K562 (cell line): Measurements from ENCODE around the gene WASL.

Source experiments
- CC2D1A ChIP-seq: fragments of 450-650 bp; IDR thresholded peaks from 2 replicates; pipeline ENCODE4 v1.6.1; 2017; ENCODE audit warnings: mild to moderate bottlenecking
- CREB1 ChIP-seq, 2 experiments: sonication (generic) in 1 of 2; formaldehyde crosslinking in 1 of 2; IDR thresholded peaks; 2 replicates each; pipeline versions ENCODE4 v1.6.1 to v1.8.0; 2012 to 2022; ENCODE audit warnings: inconsistent platforms in 1 of 2, mild to moderate bottlenecking in 1 of 2, missing genetic modification reagents in 1 of 2, moderate library complexity in 1 of 2
- EHMT2 ChIP-seq: fragments of 450-650 bp; IDR thresholded peaks from 2 replicates; pipeline ENCODE4 v1.6.1; 2018; ENCODE audit warnings: antibody characterized with exemption
- FIP1L1 ChIP-seq: fragments of 200-400 bp; formaldehyde crosslinking; IDR thresholded peaks from 2 replicates; pipeline ENCODE4 v1.6.1; 2018; ENCODE audit warnings: mild to moderate bottlenecking, low read depth, low read length; ENCODE audit not compliant: poor library complexity, severe bottlenecking
- IFI16 ChIP-seq: fragments of 250-450 bp; sonication (Bioruptor Pico); IDR thresholded peaks from 2 replicates; pipeline ENCODE4 v2.1.2; 2022; ENCODE audit warnings: mild to moderate bottlenecking, inconsistent platforms
- NR1H2 ChIP-seq: sonication (generic); formaldehyde crosslinking; IDR thresholded peaks from 2 replicates; pipeline ENCODE4 v1.4.0; 2020; ENCODE audit warnings: mild to moderate bottlenecking, missing genetic modification reagents
- PML ChIP-seq: IDR thresholded peaks from 2 replicates; pipeline ENCODE4 v1.6.1; 2012; ENCODE audit warnings: low read length, inconsistent platforms
- POLR2A ChIP-seq: fragments of 450-650 bp; conservative IDR thresholded peaks from 2 replicates; pipeline ENCODE4 v1.6.1; 2016
- PRMT5 ChIP-seq: sonication (generic); formaldehyde crosslinking; IDR thresholded peaks from 2 replicates; pipeline ENCODE4 v1.5.0; 2020; ENCODE audit warnings: missing genetic modification reagents
- SMARCE1 ChIP-seq: fragments of 450-650 bp; IDR thresholded peaks from 2 replicates; pipeline ENCODE4 v1.7.1; 2016; ENCODE audit warnings: mild to moderate bottlenecking
- STAG1 ChIP-seq: sonication (generic); formaldehyde crosslinking; IDR thresholded peaks from 2 replicates; pipeline ENCODE4 v1.5.0; 2020; ENCODE audit warnings: missing genetic modification reagents, borderline replicate concordance
- TF ChIP-seq, protein P1 (sequence below), 3 experiments: IDR thresholded peaks in 2 of 3; conservative IDR thresholded peaks in 1 of 3; 2 replicates each; pipeline ENCODE4 v1.5.1; 2011 to 2012; ENCODE audit warnings: low read length in 3 of 3, mild to moderate bottlenecking in 3 of 3, control low read depth in 2 of 3, improper control_type of control experiment in 1 of 3, inconsistent platforms in 1 of 3, low read depth in 1 of 3, mixed read lengths in 1 of 3, moderate library complexity in 1 of 3; ENCODE audit not compliant: insufficient read depth in 2 of 3
- TF ChIP-seq, protein P2 (sequence below): sonication (generic); formaldehyde crosslinking; IDR thresholded peaks from 2 replicates; pipeline ENCODE4 v1.8.0; 2022; ENCODE audit warnings: mild to moderate bottlenecking, low read depth, missing genetic modification reagents
- TF ChIP-seq, protein P3 (sequence below): sonication (generic); formaldehyde crosslinking; IDR thresholded peaks from 2 replicates; pipeline ENCODE4 v1.8.1; 2023; ENCODE audit warnings: mild to moderate bottlenecking, missing genetic modification reagents

GRCh38 chr7:123755338-123755737 lies 6.5 kb upstream of the WASL start:
- TF ChIP-seq, protein P1, sequence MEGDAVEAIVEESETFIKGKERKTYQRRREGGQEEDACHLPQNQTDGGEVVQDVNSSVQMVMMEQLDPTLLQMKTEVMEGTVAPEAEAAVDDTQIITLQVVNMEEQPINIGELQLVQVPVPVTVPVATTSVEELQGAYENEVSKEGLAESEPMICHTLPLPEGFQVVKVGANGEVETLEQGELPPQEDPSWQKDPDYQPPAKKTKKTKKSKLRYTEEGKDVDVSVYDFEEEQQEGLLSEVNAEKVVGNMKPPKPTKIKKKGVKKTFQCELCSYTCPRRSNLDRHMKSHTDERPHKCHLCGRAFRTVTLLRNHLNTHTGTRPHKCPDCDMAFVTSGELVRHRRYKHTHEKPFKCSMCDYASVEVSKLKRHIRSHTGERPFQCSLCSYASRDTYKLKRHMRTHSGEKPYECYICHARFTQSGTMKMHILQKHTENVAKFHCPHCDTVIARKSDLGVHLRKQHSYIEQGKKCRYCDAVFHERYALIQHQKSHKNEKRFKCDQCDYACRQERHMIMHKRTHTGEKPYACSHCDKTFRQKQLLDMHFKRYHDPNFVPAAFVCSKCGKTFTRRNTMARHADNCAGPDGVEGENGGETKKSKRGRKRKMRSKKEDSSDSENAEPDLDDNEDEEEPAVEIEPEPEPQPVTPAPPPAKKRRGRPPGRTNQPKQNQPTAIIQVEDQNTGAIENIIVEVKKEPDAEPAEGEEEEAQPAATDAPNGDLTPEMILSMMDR (IDR thresholded peaks at IDR 0.05 in 2 of 3, conservative IDR thresholded peaks at IDR 0.05 in 1 of 3; ENCODE audit: insufficient read depth in 2 of 3, low read depth in 1 of 3, low read length in 3 of 3): no peak
- TF ChIP-seq CC2D1A (no peak), POLR2A (no peak), NR1H2 (no peak), CREB1 (IDR thresholded peaks at IDR 0.05) (no peak), CREB1 (CRISPR knock-in tag; IDR thresholded peaks at IDR 0.05) (no peak), FIP1L1 (no peak), IFI16 (CRISPR knock-in tag) (no peak), PML (no peak), SMARCE1 (no peak), STAG1 (CRISPR knock-in tag) (no peak), PRMT5 (CRISPR knock-in tag) (no peak), EHMT2 (no peak)
- TF ChIP-seq, protein P2, sequence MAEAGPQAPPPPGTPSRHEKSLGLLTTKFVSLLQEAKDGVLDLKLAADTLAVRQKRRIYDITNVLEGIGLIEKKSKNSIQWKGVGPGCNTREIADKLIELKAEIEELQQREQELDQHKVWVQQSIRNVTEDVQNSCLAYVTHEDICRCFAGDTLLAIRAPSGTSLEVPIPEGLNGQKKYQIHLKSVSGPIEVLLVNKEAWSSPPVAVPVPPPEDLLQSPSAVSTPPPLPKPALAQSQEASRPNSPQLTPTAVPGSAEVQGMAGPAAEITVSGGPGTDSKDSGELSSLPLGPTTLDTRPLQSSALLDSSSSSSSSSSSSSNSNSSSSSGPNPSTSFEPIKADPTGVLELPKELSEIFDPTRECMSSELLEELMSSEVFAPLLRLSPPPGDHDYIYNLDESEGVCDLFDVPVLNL: no peak
- TF ChIP-seq, protein P3, sequence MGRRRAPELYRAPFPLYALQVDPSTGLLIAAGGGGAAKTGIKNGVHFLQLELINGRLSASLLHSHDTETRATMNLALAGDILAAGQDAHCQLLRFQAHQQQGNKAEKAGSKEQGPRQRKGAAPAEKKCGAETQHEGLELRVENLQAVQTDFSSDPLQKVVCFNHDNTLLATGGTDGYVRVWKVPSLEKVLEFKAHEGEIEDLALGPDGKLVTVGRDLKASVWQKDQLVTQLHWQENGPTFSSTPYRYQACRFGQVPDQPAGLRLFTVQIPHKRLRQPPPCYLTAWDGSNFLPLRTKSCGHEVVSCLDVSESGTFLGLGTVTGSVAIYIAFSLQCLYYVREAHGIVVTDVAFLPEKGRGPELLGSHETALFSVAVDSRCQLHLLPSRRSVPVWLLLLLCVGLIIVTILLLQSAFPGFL (CRISPR knock-in tag): no peak
